Mesendoderm (in vitro differentiated cells): ENCODE data around the gene CNOT4.

ENCODE experiments used
- DNase-seq: peaks from one replicate; pipeline ENCODE4 v3.0.0; 2013
- H2AK5ac ChIP-seq: 2 replicates; pipeline ENCODE4 v1.6.1; 2013; ENCODE audit warnings: low read length, inconsistent platforms
- H2BK120ac ChIP-seq: 2 replicates; pipeline ENCODE4 v1.6.1; 2013; ENCODE audit warnings: low read depth, mild to moderate bottlenecking, low read length, moderate library complexity, mixed read lengths
- H2BK15ac ChIP-seq: replicated peaks from 2 replicates; pipeline ENCODE4 v1.6.1; 2013; ENCODE audit warnings: low read depth, mild to moderate bottlenecking, moderate library complexity
- H2BK5ac ChIP-seq: 2 replicates; pipeline ENCODE4 v1.6.1; 2013; ENCODE audit warnings: low read length, inconsistent platforms
- H3K18ac ChIP-seq: 2 replicates; pipeline ENCODE4 v1.6.1; 2013; ENCODE audit warnings: mild to moderate bottlenecking, low read length, mixed read lengths
- H3K23ac ChIP-seq: one replicate; pipeline ENCODE4 v1.6.1; 2013; ENCODE audit warnings: low read length
- H3K27ac ChIP-seq: 2 replicates; pipeline ENCODE4 v1.5.1; 2013; ENCODE audit warnings: low read depth, mild to moderate bottlenecking, inconsistent platforms, low read length, moderate library complexity
- H3K27me3 ChIP-seq: 2 replicates; pipeline ENCODE4 v1.6.1; 2013; ENCODE audit warnings: low read length, control low read depth, mild to moderate bottlenecking, inconsistent platforms; ENCODE audit not compliant: insufficient read depth, poor library complexity
- H3K36me3 ChIP-seq: 2 replicates; pipeline ENCODE4 v1.6.1; 2013; ENCODE audit warnings: low read length, inconsistent platforms; ENCODE audit not compliant: control insufficient read depth, insufficient read depth
- H3K4ac ChIP-seq: one replicate; pipeline ENCODE4 v1.6.1; 2013; ENCODE audit warnings: low read depth, mild to moderate bottlenecking, low read length, moderate library complexity
- H3K4me1 ChIP-seq: 2 replicates; pipeline ENCODE4 v1.6.1; 2013; ENCODE audit warnings: low read depth, low read length, inconsistent platforms; ENCODE audit not compliant: control insufficient read depth
- H3K4me2 ChIP-seq: 2 replicates; pipeline ENCODE4 v1.6.1; 2013; ENCODE audit warnings: low read length
- H3K4me3 ChIP-seq: 2 replicates; pipeline ENCODE4 v1.5.1; 2013; ENCODE audit warnings: mild to moderate bottlenecking, low read length
- H3K56ac ChIP-seq: one replicate; pipeline ENCODE4 v1.6.1; 2013; ENCODE audit warnings: low read length
- H3K79me1 ChIP-seq: 2 replicates; pipeline ENCODE4 v1.6.1; 2013; ENCODE audit warnings: low read length, inconsistent platforms
- H3K79me2 ChIP-seq: 2 replicates; pipeline ENCODE4 v1.6.1; 2013; ENCODE audit warnings: mild to moderate bottlenecking, low read length; ENCODE audit not compliant: control insufficient read depth, insufficient read depth
- H3K9ac ChIP-seq: 2 replicates; pipeline ENCODE4 v1.6.1; 2013; ENCODE audit warnings: low read length, inconsistent platforms
- H4K5ac ChIP-seq: one replicate; pipeline ENCODE4 v1.6.1; 2013; ENCODE audit warnings: low read length
- H4K8ac ChIP-seq: one replicate; pipeline ENCODE4 v1.6.1; 2013; ENCODE audit warnings: low read depth, mild to moderate bottlenecking, control low read depth, low read length, moderate library complexity
- WGBS: extraction: QIAGEN DNeasy Blood & Tissue Kit; methylation state at CpG from one replicate; pipeline ENCODE4 v1.1.7; 2013; ENCODE audit warnings: low lambda C conversion rate, missing lambda C conversion rate; ENCODE audit not compliant: insufficient coverage; ENCODE audit errors: extremely low coverage; 5-methylcytosine and 5-hydroxymethylcytosine counted together

The CNOT4 gene

GRCh38 chr7:135390829-135391228, 119.1 kb downstream of the CNOT4 start:
- H2BK15ac ChIP-seq: no peak overlapping the region

GRCh38 chr7:135389971-135390370, 119.9 kb downstream of the CNOT4 start:
- no peak overlapping the region for H4K5ac ChIP-seq
- H2AK5ac ChIP-seq: no peak overlapping the region
- no peak overlapping the region for H3K56ac ChIP-seq
- WGBS: no CpG with 5 or more reads among the region's 3 CpGs
- H3K79me1 ChIP-seq: no peaks in the 10 kb centered on the region
- peaks cover 3% of the 10 kb centered on the region for H3K4me1 ChIP-seq
- no peak overlapping the region for H4K8ac ChIP-seq
- DNase-seq: no peak
- no peak overlapping the region for H3K4me3 ChIP-seq
- no peak overlapping the region for H2BK120ac ChIP-seq
- no peak overlapping the region for H2BK15ac ChIP-seq
- no peaks in the 10 kb centered on the region for H3K79me2 ChIP-seq
- H3K27me3 ChIP-seq: no peaks in the 10 kb centered on the region
- H3K9ac ChIP-seq: no peak overlapping the region
- H2BK5ac ChIP-seq: no peak overlapping the region
- no peak overlapping the region for H3K27ac ChIP-seq
- no peaks in the 10 kb centered on the region for H3K36me3 ChIP-seq
- no peak overlapping the region for H3K23ac ChIP-seq
- no peak overlapping the region for H3K4me2 ChIP-seq
- no peak overlapping the region for H3K4ac ChIP-seq
- H3K18ac ChIP-seq: no peak overlapping the region

More at GRCh38 chr7:135390829-135391228, 119.1 kb downstream of the CNOT4 start:
- no peak overlapping the region for H3K9ac ChIP-seq
- H3K79me2 ChIP-seq: no peaks in the 10 kb centered on the region
- no peak overlapping the region for H4K5ac ChIP-seq
- no peak overlapping the region for H3K4ac ChIP-seq
- H3K36me3 ChIP-seq: no peaks in the 10 kb centered on the region
- H3K56ac ChIP-seq: no peak overlapping the region
- no peak overlapping the region for H3K4me3 ChIP-seq
- no peak for DNase-seq
- H2BK5ac ChIP-seq: no peak overlapping the region
- no peak overlapping the region for H3K27ac ChIP-seq
- H3K4me1 ChIP-seq: peaks cover 3% of the 10 kb centered on the region
- no peaks in the 10 kb centered on the region for H3K79me1 ChIP-seq
- no peak overlapping the region for H3K4me2 ChIP-seq
- no peak overlapping the region for H3K23ac ChIP-seq
- no peak overlapping the region for H4K8ac ChIP-seq
- H2BK120ac ChIP-seq: no peak overlapping the region
- H3K18ac ChIP-seq: no peak overlapping the region
- H3K27me3 ChIP-seq: no peaks in the 10 kb centered on the region
- no peak overlapping the region for H2AK5ac ChIP-seq

- H2BK120ac ChIP-seq: no peak overlapping the region
- H3K4ac ChIP-seq: no peak overlapping the region
- DNase-seq: peak; percentile 21
- H4K5ac ChIP-seq: no peak overlapping the region
- H3K4me3 ChIP-seq: no peak overlapping the region
- H2BK5ac ChIP-seq: no peak overlapping the region
- no peak overlapping the region for H3K23ac ChIP-seq
- H3K36me3 ChIP-seq: no peaks in the 10 kb centered on the region
- no peaks in the 10 kb centered on the region for H3K27me3 ChIP-seq
- WGBS: no CpG with 5 or more reads among the region's 3 CpGs
- no peak overlapping the region for H3K18ac ChIP-seq
- H3K79me2 ChIP-seq: no peaks in the 10 kb centered on the region
- H3K4me2 ChIP-seq: no peak overlapping the region
- H3K27ac ChIP-seq: no peak overlapping the region
- no peak overlapping the region for H3K9ac ChIP-seq
- H3K79me1 ChIP-seq: no peaks in the 10 kb centered on the region
- H2BK15ac ChIP-seq: no peak overlapping the region
- H3K4me1 ChIP-seq: peaks cover 3% of the 10 kb centered on the region
- H3K56ac ChIP-seq: no peak overlapping the region
- no peak overlapping the region for H2AK5ac ChIP-seq
- H4K8ac ChIP-seq: no peak overlapping the region
These were observed 121.3 kb downstream of the CNOT4 start for GRCh38 chr7:135388616-135389015.

GRCh38 chr7:135386776-135387175, 123.1 kb downstream of the CNOT4 start:
- Histone ChIP-seq H3K79me1 (no peaks in the 10 kb centered on the region), H4K8ac (peak overlapping the region; percentile 81), H3K27ac (no peak overlapping the region), H3K18ac (peak overlapping the region; percentile 60), H3K36me3 (no peaks in the 10 kb centered on the region), H3K56ac (peak overlapping the region; percentile 51), H3K23ac (no peak overlapping the region), H3K79me2 (no peaks in the 10 kb centered on the region), H2AK5ac (no peak overlapping the region), H2BK15ac (no peak overlapping the region), H4K5ac (no peak overlapping the region), H3K4me1 (peaks cover 4% of the 10 kb centered on the region), H2BK5ac (peak overlapping the region; percentile 38), H3K9ac (peak overlapping the region; percentile 14), H3K27me3 (no peaks in the 10 kb centered on the region), H3K4me3 (no peak overlapping the region), H3K4me2 (no peak overlapping the region), H3K4ac (peak overlapping the region; percentile 36), H2BK120ac (no peak overlapping the region)
- WGBS: no CpG with 5 or more reads among the region's 2 CpGs
- DNase-seq: peak; percentile 36

- Histone ChIP-seq H3K4me3 (no peak overlapping the region), H3K36me3 (no peaks in the 10 kb centered on the region), H3K27me3 (no peaks in the 10 kb centered on the region), H4K5ac (no peak overlapping the region), H3K4ac (no peak overlapping the region), H3K79me2 (no peaks in the 10 kb centered on the region), H3K4me1 (peaks cover 5% of the 10 kb centered on the region), H2BK15ac (no peak overlapping the region), H3K23ac (no peak overlapping the region), H3K27ac (no peak overlapping the region), H3K4me2 (no peak overlapping the region), H2BK5ac (no peak overlapping the region), H3K79me1 (no peaks in the 10 kb centered on the region), H3K18ac (no peak overlapping the region), H2BK120ac (no peak overlapping the region), H3K56ac (no peak overlapping the region), H4K8ac (no peak overlapping the region), H3K9ac (no peak overlapping the region), H2AK5ac (no peak overlapping the region)
- peak; percentile 46 for DNase-seq
These were observed 123.7 kb downstream of the CNOT4 start for GRCh38 chr7:135386181-135386580.

GRCh38 chr7:135385209-135385608, 124.7 kb downstream of the CNOT4 start:
- no peak overlapping the region for H3K4me3 ChIP-seq
- H2BK5ac ChIP-seq: no peak overlapping the region
- H3K23ac ChIP-seq: no peak overlapping the region
- H2BK15ac ChIP-seq: no peak overlapping the region
- peak overlapping the region; percentile 68 for H3K18ac ChIP-seq
- H3K4me1 ChIP-seq: peaks cover 5% of the 10 kb centered on the region
- no peak overlapping the region for H4K5ac ChIP-seq
- H3K4me2 ChIP-seq: no peak overlapping the region
- H3K27ac ChIP-seq: no peak overlapping the region
- H3K4ac ChIP-seq: peak overlapping the region; percentile 60
- no peak overlapping the region for H4K8ac ChIP-seq
- H3K9ac ChIP-seq: no peak overlapping the region
- no peak overlapping the region for H2BK120ac ChIP-seq
- H3K79me2 ChIP-seq: no peaks in the 10 kb centered on the region
- H3K36me3 ChIP-seq: no peaks in the 10 kb centered on the region
- no peak overlapping the region for H3K56ac ChIP-seq
- H2AK5ac ChIP-seq: no peak overlapping the region
- H3K79me1 ChIP-seq: no peaks in the 10 kb centered on the region
- no peaks in the 10 kb centered on the region for H3K27me3 ChIP-seq
- no CpG with 5 or more reads among the region's 3 CpGs for WGBS
- DNase-seq: no peak
